Sigmoid colon (tissue), 4 donors: Measurements from ENCODE around the gene CNKSR2.

ENCODE experiments used
- CTCF ChIP-seq, 4 experiments: fragments of 450-650 bp in 3 of 4; fragments of 200-600 bp in 1 of 4; IDR thresholded peaks; one replicate each; pipeline ENCODE4 v1.5.1; 2016 to 2019; ENCODE audit warnings: antibody characterized with exemption in 4 of 4, mild to moderate bottlenecking in 3 of 4, moderate library complexity in 2 of 4
- POLR2A ChIP-seq, 2 donors: fragments of 450-650 bp; IDR thresholded peaks; one replicate each; pipeline ENCODE4 v1.6.1; 2016; ENCODE audit warnings: antibody characterized with exemption in 2 of 2, mild to moderate bottlenecking in 2 of 2, moderate library complexity in 2 of 2
- POLR2AphosphoS5 ChIP-seq, 4 donors: sonication (generic); formaldehyde crosslinking; IDR thresholded peaks; one replicate each; pipeline ENCODE4 v1.6.1; 2017; ENCODE audit warnings: antibody characterized with exemption in 4 of 4

GRCh38 chrX:21661316-21661715 lies 287.1 kb downstream of the CNKSR2 start:
- TF ChIP-seq CTCF (IDR thresholded peaks at IDR 0.05) (no peak), POLR2A (IDR thresholded peaks at IDR 0.05) (no peak), POLR2AphosphoS5 (IDR thresholded peaks at IDR 0.05) (no peak)
